Measurements from ENCODE around the gene AKT2. TPM values are rescaled to one million over a fixed set of nuclear protein-coding genes. Genes with fewer than 3 reads are reported as not detected.
A peak's percentile ranks its signal among the peaks of the same experiment; 100 is the strongest.

Gene AKT2
- total and polyA plus RNA-seq, 10 of the 15 experiments (the other 5 are each of a cell fraction or from before 2014, with no cell fraction given) = 1.0 to 185 (median 71.5) TPM

GRCh38 chr19:40232479-40232878 is 52.7 kb downstream of the AKT2 start:
- no peaks in the 10 kb centered on the region; a peak in 1 of 4 replicates for H3K27me3 ChIP-seq (replicated peaks in 1 of 2; ENCODE audit: control insufficient read depth in 2 of 2, insufficient read depth in 2 of 2, low read length in 1 of 2)
- in situ Hi-C loops (cut with MboI) (no loop called here), intact Hi-C loops (cut with micrococcal nuclease; ENCODE audit: unreplicated experiment) (no loop called here)
- no peak overlapping the region for H3K4me3 ChIP-seq
- no peak overlapping the region for H3K27ac ChIP-seq (ENCODE audit: control insufficient read depth, insufficient read depth)
- ChIA-PET RAD21 (ENCODE audit: unreplicated experiment) (no interaction called here), CTCF (no interaction called here), SMC1A (ENCODE audit: uncharacterized antibody, unreplicated experiment) (no interaction called here), POLR2A (no interaction called here)
- no peak for TF ChIP-seq STAT3 (IDR thresholded peaks at IDR 0.05; ENCODE audit: low read depth, low read length)
- TF ChIP-seq POLR2A (IDR thresholded peaks at IDR 0.05; ENCODE audit: low read depth, low read length) = peak; percentile 39
- no peak overlapping the region for H2AFZ ChIP-seq (ENCODE audit: control insufficient read depth, low read depth, low read length)
- ATAC-seq = no peak
- BruUV-seq (replicated peaks) = no TSS peak
- H3K36me3 ChIP-seq (ENCODE audit: control insufficient read depth in 2 of 2, insufficient read depth in 2 of 2, low read length in 1 of 2) = peaks cover 10 to 24% of the 10 kb centered on the region in 2 experiments; a peak in 3 of 4 replicates
- no peaks in the 10 kb centered on the region for H4K20me1 ChIP-seq (ENCODE audit: control insufficient read depth, insufficient read depth)
- H3K9me3 ChIP-seq (replicated peaks; ENCODE audit: control insufficient read depth, insufficient read depth, low read length) = no peaks in the 10 kb centered on the region
- no peak overlapping the region for H3K4me2 ChIP-seq (ENCODE audit: control insufficient read depth, insufficient read depth)
- 67% methylated on average over 3 of the region's 12 CpGs for WGBS (ENCODE audit: insufficient coverage, insufficient replicate concordance, low lambda C conversion rate, missing lambda C conversion rate)
- no peak for DNase-seq (ENCODE audit: low read depth, low spot score)
- H3K79me2 ChIP-seq (ENCODE audit: control insufficient read depth, insufficient read depth, low read length) = no peaks in the 10 kb centered on the region
- no peaks in the 10 kb centered on the region for H3K4me1 ChIP-seq (ENCODE audit: control insufficient read depth, insufficient read depth, low read length)
- no peak for FAIRE-seq
- H3K9ac ChIP-seq (ENCODE audit: control insufficient read depth, insufficient read depth, low read length) = no peak overlapping the region

DNA sequence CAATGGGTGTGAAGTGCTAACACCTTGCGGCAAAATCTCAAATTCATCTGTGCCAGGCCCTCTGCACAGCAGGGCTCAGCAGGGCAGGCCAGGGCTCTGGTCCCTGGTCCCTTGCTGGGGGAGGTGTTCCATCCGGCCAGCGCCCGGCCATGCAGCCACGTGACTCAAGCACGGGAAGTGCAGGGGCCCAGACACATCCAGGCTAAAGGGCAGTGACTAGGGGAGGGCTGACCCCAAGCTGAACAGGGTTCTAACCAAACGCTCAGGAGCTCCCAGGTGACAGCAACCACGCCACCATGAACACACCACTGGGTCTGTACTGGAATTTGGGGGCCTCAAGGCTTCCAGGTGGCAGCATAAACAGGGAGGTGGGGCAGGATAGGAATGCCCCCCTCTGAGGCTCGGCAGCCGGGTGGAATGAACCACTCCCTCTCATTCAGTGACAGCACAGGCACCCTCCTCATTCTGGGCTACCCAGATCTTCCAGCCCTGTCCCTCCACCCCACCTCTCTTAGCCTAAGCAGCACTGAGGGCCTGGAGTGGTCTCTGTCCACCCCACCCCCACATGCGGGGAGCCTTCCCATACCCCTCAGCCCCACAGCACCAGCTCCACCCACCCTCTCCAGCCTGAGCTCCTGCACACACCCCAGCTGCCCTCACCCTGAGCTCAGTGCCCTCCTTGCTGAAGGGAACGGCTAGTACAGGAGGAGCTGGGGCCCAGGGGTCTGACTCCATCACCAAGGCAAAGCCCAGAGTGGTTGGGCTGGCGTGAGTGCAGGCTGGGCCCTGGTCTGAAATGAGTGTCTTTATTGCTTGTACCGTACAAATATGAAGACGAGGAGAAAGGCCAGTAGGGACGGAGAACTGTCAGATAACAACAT is 53.4 kb downstream of the AKT2 start:
- ATAC-seq (no peak), FAIRE-seq (no peak), DNase-seq (ENCODE audit: low read depth, low spot score) (no peak)
- Histone ChIP-seq H3K9ac (ENCODE audit: control insufficient read depth, insufficient read depth, low read length) (no peak overlapping the region), H3K4me3 (no peak overlapping the region), H3K27me3 (replicated peaks in 1 of 2; ENCODE audit: control insufficient read depth in 2 of 2, insufficient read depth in 2 of 2, low read length in 1 of 2) (peaks cover 0 to under 1% of the 10 kb centered on the region in 2 experiments; a peak in 3 of 4 replicates), H3K36me3 (ENCODE audit: control insufficient read depth in 2 of 2, insufficient read depth in 2 of 2, low read length in 1 of 2) (peaks cover 7 to 20% of the 10 kb centered on the region in 2 experiments; a peak in 3 of 4 replicates), H3K9me3 (replicated peaks; ENCODE audit: control insufficient read depth, insufficient read depth, low read length) (no peaks in the 10 kb centered on the region), H3K79me2 (ENCODE audit: control insufficient read depth, insufficient read depth, low read length) (no peaks in the 10 kb centered on the region), H3K27ac (ENCODE audit: control insufficient read depth, insufficient read depth) (no peak overlapping the region), H3K4me2 (ENCODE audit: control insufficient read depth, insufficient read depth) (no peak overlapping the region), H4K20me1 (ENCODE audit: control insufficient read depth, insufficient read depth) (no peaks in the 10 kb centered on the region), H3K4me1 (ENCODE audit: control insufficient read depth, insufficient read depth, low read length) (no peaks in the 10 kb centered on the region), H2AFZ (ENCODE audit: control insufficient read depth, low read depth, low read length) (no peak overlapping the region)
- POLR2A ChIA-PET = no interaction called here
- in situ Hi-C loops (cut with MboI) = no loop called here
- no TSS peak for BruUV-seq (replicated peaks)
- intact Hi-C loops (cut with micrococcal nuclease; ENCODE audit: unreplicated experiment) = no loop called here
- SMC1A ChIA-PET (ENCODE audit: uncharacterized antibody, unreplicated experiment) = no interaction called here
- 91% methylated on average over 14 of the region's 16 CpGs for WGBS (ENCODE audit: insufficient coverage, insufficient replicate concordance, low lambda C conversion rate, missing lambda C conversion rate)
- TF ChIP-seq POLR2A (IDR thresholded peaks at IDR 0.05; ENCODE audit: low read depth, low read length) = peak; percentile 8
- TF ChIP-seq BHLHE40 (IDR thresholded peaks at IDR 0.05; ENCODE audit: borderline replicate concordance in 1 of 2, low read depth in 2 of 2, low read length in 1 of 2) = no peak
- no peak for TF ChIP-seq RB1 (IDR thresholded peaks at IDR 0.05; ENCODE audit: borderline replicate concordance)
- no peak for TF ChIP-seq TARDBP (IDR thresholded peaks at IDR 0.05; ENCODE audit: borderline replicate concordance)
- TF ChIP-seq ATF7 (IDR thresholded peaks at IDR 0.05; ENCODE audit: low read depth) = no peak
- TF ChIP-seq IKZF1 (conservative IDR thresholded peaks at IDR 0.05) = no peak
- no peak for TF ChIP-seq TBL1XR1 (IDR thresholded peaks at IDR 0.05; ENCODE audit: low read depth, low read length)
- no peak for TF ChIP-seq GABPA (IDR thresholded peaks at IDR 0.05; ENCODE audit: low read depth)
- no peak for TF ChIP-seq TCF7 (IDR thresholded peaks at IDR 0.05; ENCODE audit: borderline replicate concordance)
- TF ChIP-seq FOXM1 (IDR thresholded peaks at IDR 0.05; ENCODE audit: low read depth, low read length) = no peak
- no peak for TF ChIP-seq RCOR1 (conservative IDR thresholded peaks at IDR 0.05; ENCODE audit: low read depth, low read length)
- 0 out of 2 replicates have a peak, but pooled peaks have one; percentile 23 for TF ChIP-seq FOXK2 (IDR thresholded peaks at IDR 0.05)
- no peak for TF ChIP-seq MTA2 (IDR thresholded peaks at IDR 0.05; ENCODE audit: low read depth)
- CTCF ChIA-PET = interaction anchor here (1.2 kb wide), 1 partner anchor 92 kb away, joined by 4 read pairs; no protein-coding TSS in a partner anchor
- RAD21 ChIA-PET (ENCODE audit: unreplicated experiment) = no interaction called here

Measured in GM12878 (cell line).